ENCODE data around the gene ANKRD39. TPM values are rescaled to one million over a fixed set of nuclear protein-coding genes. Genes with fewer than 3 reads are reported as not detected.

ANKRD39 gene
- total and polyA plus RNA-seq, 2 of the 8 experiments (the other 6 are each of a cell fraction or from before 2014, with no cell fraction given), result 18.5 to 21.3 TPM

GRCh38 chr2:96897491-96898134 lies 39.8 kb upstream of the ANKRD39 start (continued):
- TF ChIP-seq, protein P1, sequence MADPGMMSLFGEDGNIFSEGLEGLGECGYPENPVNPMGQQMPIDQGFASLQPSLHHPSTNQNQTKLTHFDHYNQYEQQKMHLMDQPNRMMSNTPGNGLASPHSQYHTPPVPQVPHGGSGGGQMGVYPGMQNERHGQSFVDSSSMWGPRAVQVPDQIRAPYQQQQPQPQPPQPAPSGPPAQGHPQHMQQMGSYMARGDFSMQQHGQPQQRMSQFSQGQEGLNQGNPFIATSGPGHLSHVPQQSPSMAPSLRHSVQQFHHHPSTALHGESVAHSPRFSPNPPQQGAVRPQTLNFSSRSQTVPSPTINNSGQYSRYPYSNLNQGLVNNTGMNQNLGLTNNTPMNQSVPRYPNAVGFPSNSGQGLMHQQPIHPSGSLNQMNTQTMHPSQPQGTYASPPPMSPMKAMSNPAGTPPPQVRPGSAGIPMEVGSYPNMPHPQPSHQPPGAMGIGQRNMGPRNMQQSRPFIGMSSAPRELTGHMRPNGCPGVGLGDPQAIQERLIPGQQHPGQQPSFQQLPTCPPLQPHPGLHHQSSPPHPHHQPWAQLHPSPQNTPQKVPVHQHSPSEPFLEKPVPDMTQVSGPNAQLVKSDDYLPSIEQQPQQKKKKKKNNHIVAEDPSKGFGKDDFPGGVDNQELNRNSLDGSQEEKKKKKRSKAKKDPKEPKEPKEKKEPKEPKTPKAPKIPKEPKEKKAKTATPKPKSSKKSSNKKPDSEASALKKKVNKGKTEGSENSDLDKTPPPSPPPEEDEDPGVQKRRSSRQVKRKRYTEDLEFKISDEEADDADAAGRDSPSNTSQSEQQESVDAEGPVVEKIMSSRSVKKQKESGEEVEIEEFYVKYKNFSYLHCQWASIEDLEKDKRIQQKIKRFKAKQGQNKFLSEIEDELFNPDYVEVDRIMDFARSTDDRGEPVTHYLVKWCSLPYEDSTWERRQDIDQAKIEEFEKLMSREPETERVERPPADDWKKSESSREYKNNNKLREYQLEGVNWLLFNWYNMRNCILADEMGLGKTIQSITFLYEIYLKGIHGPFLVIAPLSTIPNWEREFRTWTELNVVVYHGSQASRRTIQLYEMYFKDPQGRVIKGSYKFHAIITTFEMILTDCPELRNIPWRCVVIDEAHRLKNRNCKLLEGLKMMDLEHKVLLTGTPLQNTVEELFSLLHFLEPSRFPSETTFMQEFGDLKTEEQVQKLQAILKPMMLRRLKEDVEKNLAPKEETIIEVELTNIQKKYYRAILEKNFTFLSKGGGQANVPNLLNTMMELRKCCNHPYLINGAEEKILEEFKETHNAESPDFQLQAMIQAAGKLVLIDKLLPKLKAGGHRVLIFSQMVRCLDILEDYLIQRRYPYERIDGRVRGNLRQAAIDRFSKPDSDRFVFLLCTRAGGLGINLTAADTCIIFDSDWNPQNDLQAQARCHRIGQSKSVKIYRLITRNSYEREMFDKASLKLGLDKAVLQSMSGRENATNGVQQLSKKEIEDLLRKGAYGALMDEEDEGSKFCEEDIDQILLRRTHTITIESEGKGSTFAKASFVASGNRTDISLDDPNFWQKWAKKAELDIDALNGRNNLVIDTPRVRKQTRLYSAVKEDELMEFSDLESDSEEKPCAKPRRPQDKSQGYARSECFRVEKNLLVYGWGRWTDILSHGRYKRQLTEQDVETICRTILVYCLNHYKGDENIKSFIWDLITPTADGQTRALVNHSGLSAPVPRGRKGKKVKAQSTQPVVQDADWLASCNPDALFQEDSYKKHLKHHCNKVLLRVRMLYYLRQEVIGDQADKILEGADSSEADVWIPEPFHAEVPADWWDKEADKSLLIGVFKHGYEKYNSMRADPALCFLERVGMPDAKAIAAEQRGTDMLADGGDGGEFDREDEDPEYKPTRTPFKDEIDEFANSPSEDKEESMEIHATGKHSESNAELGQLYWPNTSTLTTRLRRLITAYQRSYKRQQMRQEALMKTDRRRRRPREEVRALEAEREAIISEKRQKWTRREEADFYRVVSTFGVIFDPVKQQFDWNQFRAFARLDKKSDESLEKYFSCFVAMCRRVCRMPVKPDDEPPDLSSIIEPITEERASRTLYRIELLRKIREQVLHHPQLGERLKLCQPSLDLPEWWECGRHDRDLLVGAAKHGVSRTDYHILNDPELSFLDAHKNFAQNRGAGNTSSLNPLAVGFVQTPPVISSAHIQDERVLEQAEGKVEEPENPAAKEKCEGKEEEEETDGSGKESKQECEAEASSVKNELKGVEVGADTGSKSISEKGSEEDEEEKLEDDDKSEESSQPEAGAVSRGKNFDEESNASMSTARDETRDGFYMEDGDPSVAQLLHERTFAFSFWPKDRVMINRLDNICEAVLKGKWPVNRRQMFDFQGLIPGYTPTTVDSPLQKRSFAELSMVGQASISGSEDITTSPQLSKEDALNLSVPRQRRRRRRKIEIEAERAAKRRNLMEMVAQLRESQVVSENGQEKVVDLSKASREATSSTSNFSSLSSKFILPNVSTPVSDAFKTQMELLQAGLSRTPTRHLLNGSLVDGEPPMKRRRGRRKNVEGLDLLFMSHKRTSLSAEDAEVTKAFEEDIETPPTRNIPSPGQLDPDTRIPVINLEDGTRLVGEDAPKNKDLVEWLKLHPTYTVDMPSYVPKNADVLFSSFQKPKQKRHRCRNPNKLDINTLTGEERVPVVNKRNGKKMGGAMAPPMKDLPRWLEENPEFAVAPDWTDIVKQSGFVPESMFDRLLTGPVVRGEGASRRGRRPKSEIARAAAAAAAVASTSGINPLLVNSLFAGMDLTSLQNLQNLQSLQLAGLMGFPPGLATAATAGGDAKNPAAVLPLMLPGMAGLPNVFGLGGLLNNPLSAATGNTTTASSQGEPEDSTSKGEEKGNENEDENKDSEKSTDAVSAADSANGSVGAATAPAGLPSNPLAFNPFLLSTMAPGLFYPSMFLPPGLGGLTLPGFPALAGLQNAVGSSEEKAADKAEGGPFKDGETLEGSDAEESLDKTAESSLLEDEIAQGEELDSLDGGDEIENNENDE (IDR thresholded peaks at IDR 0.05; ENCODE audit: insufficient replicate concordance, low read length), result no peak
- TF ChIP-seq SAP30 (IDR thresholded peaks at IDR 0.05; ENCODE audit: insufficient read depth, insufficient replicate concordance, low read length), result no peak
- no peak for TF ChIP-seq RNF2 (IDR thresholded peaks at IDR 0.05; ENCODE audit: borderline replicate concordance, low read depth, low read length, missing control alignments, poor library complexity, severe bottlenecking)
- no peak for TF ChIP-seq JUND (IDR thresholded peaks at IDR 0.05; ENCODE audit: low read length)
- TF ChIP-seq CREB1 (IDR thresholded peaks at IDR 0.05), result no peak
- no peak for TF ChIP-seq CEBPB (IDR thresholded peaks at IDR 0.05; ENCODE audit: low read depth, low read length)
- TF ChIP-seq SP1 (IDR thresholded peaks at IDR 0.05; ENCODE audit: low read depth, low read length), result no peak
- no peak for TF ChIP-seq TCF12 (IDR thresholded peaks at IDR 0.05; ENCODE audit: low read depth, low read length)
- TF ChIP-seq RFX5 (IDR thresholded peaks at IDR 0.05; ENCODE audit: borderline replicate concordance, low read depth, low read length), result no peak
- TF ChIP-seq POLR2AphosphoS5 (IDR thresholded peaks at IDR 0.05; ENCODE audit: low read depth, low read length), result no peak
- no peak for TF ChIP-seq GTF2F1 (IDR thresholded peaks at IDR 0.05; ENCODE audit: borderline replicate concordance, low read depth, low read length)
- no peak for TF ChIP-seq SP2 (IDR thresholded peaks at IDR 0.05; ENCODE audit: low read length)

All from H1 (cell line).